HepG2 (cell line): ENCODE data around the gene COG4. TPM values are rescaled to one million over a fixed set of nuclear protein-coding genes. Genes with fewer than 3 reads are reported as not detected.

Source experiments
- HNRNPL ChIP-seq: fragments of 200-400 bp; formaldehyde crosslinking; IDR thresholded peaks from 2 replicates; pipeline ENCODE4 v1.6.1; 2017; ENCODE audit warnings: mild to moderate bottlenecking, low read depth, low read length
- JARID2 ChIP-seq: sonication (generic); formaldehyde crosslinking; IDR thresholded peaks from 2 replicates; pipeline ENCODE4 v1.8.1; 2023; ENCODE audit warnings: missing genetic modification reagents, inconsistent platforms; ENCODE audit not compliant: insufficient replicate concordance
- NBN ChIP-seq: fragments of 450-650 bp; conservative IDR thresholded peaks from 2 replicates; pipeline ENCODE4 v1.6.1; 2017
- NRL ChIP-seq: sonication (generic); formaldehyde crosslinking; IDR thresholded peaks from 2 replicates; pipeline ENCODE4 v1.5.0; 2020; ENCODE audit warnings: missing genetic modification reagents, mild to moderate bottlenecking, moderate library complexity, borderline replicate concordance
- POGZ ChIP-seq: sonication (generic); formaldehyde crosslinking; IDR thresholded peaks from 2 replicates; pipeline ENCODE4 v1.4.0; 2020; ENCODE audit warnings: mild to moderate bottlenecking, missing genetic modification reagents
- SIN3B ChIP-seq: fragments of 150-350 bp; IDR thresholded peaks from 2 replicates; pipeline ENCODE4 v1.6.1; 2014; ENCODE audit warnings: low read length
- TGIF2 ChIP-seq: IDR thresholded peaks from 2 replicates; pipeline ENCODE4 v1.6.1; 2016; ENCODE audit warnings: control low read depth, missing compliant biosample characterization
- XBP1 ChIP-seq: sonication (generic); formaldehyde crosslinking; IDR thresholded peaks from 2 replicates; pipeline ENCODE4 v1.5.0; 2020; ENCODE audit warnings: missing genetic modification reagents
- ZBTB26 ChIP-seq: IDR thresholded peaks from 2 replicates; pipeline ENCODE4 v1.6.1; 2016; ENCODE audit warnings: missing compliant biosample characterization, missing genetic modification reagents, borderline replicate concordance
- ZC3H13 ChIP-seq: sonication (generic); formaldehyde crosslinking; IDR thresholded peaks from 2 replicates; pipeline ENCODE4 v1.8.1; 2023; ENCODE audit warnings: mild to moderate bottlenecking, missing genetic modification reagents, moderate library complexity
- ZC3H4 ChIP-seq: sonication (generic); formaldehyde crosslinking; IDR thresholded peaks from 2 replicates; pipeline ENCODE4 v1.4.0; 2020; ENCODE audit warnings: missing genetic modification reagents, borderline replicate concordance
- ZNF281 ChIP-seq: sonication (generic); formaldehyde crosslinking; IDR thresholded peaks from 2 replicates; pipeline ENCODE4 v1.4.0; 2020; ENCODE audit warnings: missing genetic modification reagents, borderline replicate concordance
- polyA plus RNA-seq, 8 experiments: library from polyadenylated mRNA; depleted of rRNA in 3 of 8; stranded (reverse) in 7 of 8; unstranded in 1 of 8; fragments of >200 nt; fragmentation: Illumina TruSeq in 4 of 8; extraction: Trizol in 4 of 8; gene quantifications; 2 replicates each; pipeline versions ENCODE4 v1.2.1 to v1.2.3, GENCODE V29; 2011 to 2016; ENCODE audit warnings: low read depth in 4 of 8, missing spikeins in 1 of 8, mixed read lengths in 1 of 8; ENCODE audit not compliant: insufficient read depth in 1 of 8
- total RNA-seq, 5 experiments: library from RNA; depleted of rRNA; stranded (reverse); fragments of >200 nt; fragmentation: Illumina TruSeq; extraction: Trizol; gene quantifications; 2 replicates each; pipeline ENCODE4 v1.2.3, GENCODE V29; 2016; ENCODE audit warnings: low read depth in 1 of 5
- TF ChIP-seq, protein P1 (sequence below): sonication (generic); formaldehyde crosslinking; IDR thresholded peaks from 2 replicates; pipeline ENCODE4 v1.9.0; 2021; ENCODE audit warnings: missing genetic modification reagents, borderline replicate concordance
- TF ChIP-seq, protein P2 (sequence below): sonication (generic); formaldehyde crosslinking; IDR thresholded peaks from 2 replicates; pipeline ENCODE4 v1.5.0; 2020; ENCODE audit warnings: mild to moderate bottlenecking, missing genetic modification reagents

COG4 gene
- total and polyA plus RNA-seq, 2 of the 13 experiments (the other 11 are each of a cell fraction or from before 2014, with no cell fraction given): 51.1 to 73.8 TPM

DNA sequence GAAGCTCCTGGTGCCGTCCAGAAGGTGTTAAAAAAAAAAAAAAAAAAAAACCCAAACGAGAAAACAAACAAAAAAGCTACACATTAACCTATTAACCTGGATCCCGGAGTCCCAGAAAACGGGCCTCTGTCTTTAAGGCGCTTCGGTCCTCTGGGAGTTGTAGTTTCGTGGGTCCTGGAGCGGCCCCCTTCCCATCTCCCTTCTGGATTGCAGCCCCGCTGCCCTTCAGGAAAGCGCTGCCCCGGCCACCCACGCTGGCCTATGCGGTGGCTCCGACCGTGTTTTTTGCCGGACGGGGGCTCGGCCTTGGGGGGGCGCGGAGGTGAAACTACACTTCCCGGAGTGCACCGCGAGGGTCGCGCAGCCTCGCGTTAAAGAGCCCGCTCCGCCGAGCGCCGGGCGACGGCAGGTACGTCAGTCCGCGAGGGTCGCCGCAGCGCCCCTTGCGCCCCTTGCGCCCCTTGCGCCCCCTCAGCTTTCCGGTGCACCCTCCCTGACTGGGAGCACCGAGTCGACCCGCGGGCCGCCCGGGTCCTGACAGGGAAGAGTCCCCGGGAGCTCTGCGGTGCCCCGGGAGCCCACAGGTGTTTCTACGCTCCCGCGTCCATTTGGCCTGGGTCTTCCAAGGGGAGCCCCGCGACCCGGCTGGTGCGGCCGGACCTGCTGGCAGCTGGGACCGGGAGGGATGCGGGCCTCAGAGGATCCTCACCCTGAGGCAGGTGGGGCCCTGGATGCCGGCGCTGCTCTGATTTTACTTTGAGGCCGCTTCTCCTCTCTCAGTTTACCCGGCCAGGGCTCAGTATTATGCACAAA is 68.9 kb downstream of the COG4 start, which contains the start of gene FCSK (continued):
- TF ChIP-seq ZNF281 (CRISPR knock-in tag): no peak
- peak; percentile 97 for TF ChIP-seq NRL (CRISPR knock-in tag)
- no peak for TF ChIP-seq TGIF2 (CRISPR knock-in tag)
- TF ChIP-seq XBP1 (CRISPR knock-in tag): peak; percentile 91
- TF ChIP-seq, protein P1, sequence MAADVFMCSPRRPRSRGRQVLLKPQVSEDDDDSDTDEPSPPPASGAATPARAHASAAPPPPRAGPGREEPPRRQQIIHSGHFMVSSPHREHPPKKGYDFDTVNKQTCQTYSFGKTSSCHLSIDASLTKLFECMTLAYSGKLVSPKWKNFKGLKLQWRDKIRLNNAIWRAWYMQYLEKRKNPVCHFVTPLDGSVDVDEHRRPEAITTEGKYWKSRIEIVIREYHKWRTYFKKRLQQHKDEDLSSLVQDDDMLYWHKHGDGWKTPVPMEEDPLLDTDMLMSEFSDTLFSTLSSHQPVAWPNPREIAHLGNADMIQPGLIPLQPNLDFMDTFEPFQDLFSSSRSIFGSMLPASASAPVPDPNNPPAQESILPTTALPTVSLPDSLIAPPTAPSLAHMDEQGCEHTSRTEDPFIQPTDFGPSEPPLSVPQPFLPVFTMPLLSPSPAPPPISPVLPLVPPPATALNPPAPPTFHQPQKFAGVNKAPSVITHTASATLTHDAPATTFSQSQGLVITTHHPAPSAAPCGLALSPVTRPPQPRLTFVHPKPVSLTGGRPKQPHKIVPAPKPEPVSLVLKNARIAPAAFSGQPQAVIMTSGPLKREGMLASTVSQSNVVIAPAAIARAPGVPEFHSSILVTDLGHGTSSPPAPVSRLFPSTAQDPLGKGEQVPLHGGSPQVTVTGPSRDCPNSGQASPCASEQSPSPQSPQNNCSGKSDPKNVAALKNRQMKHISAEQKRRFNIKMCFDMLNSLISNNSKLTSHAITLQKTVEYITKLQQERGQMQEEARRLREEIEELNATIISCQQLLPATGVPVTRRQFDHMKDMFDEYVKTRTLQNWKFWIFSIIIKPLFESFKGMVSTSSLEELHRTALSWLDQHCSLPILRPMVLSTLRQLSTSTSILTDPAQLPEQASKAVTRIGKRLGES (CRISPR knock-in tag): peak; percentile 88
- TF ChIP-seq JARID2: no peak
- TF ChIP-seq ZC3H13 (CRISPR knock-in tag): no peak
- TF ChIP-seq ZBTB26 (CRISPR knock-in tag): 0 out of 2 replicates have a peak, but pooled peaks have one; percentile 24
- TF ChIP-seq ZC3H4 (CRISPR knock-in tag): no peak; the same call in 1 of the 2 replicates
- no peak for TF ChIP-seq SIN3B
- peak; percentile 75; the same call in 1 of the 2 replicates for TF ChIP-seq POGZ (CRISPR knock-in tag)
- no peak for TF ChIP-seq HNRNPL
- TF ChIP-seq, protein P2, sequence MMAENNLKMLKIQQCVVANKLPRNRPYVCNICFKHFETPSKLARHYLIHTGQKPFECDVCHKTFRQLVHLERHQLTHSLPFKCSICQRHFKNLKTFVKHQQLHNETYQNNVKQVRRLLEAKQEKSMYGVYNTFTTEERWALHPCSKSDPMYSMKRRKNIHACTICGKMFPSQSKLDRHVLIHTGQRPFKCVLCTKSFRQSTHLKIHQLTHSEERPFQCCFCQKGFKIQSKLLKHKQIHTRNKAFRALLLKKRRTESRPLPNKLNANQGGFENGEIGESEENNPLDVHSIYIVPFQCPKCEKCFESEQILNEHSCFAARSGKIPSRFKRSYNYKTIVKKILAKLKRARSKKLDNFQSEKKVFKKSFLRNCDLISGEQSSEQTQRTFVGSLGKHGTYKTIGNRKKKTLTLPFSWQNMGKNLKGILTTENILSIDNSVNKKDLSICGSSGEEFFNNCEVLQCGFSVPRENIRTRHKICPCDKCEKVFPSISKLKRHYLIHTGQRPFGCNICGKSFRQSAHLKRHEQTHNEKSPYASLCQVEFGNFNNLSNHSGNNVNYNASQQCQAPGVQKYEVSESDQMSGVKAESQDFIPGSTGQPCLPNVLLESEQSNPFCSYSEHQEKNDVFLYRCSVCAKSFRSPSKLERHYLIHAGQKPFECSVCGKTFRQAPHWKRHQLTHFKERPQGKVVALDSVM (CRISPR knock-in tag): peak; percentile 55; the same call in 1 of the 2 replicates
- TF ChIP-seq NBN: no peak
